T-cell (primary cell): ENCODE results near the gene CBFA2T3. TPM values are rescaled to one million over a fixed set of nuclear protein-coding genes. Genes with fewer than 3 reads are reported as not detected.
"Not testable (repeated sequence)": the region's sequence is repeated elsewhere in the genome, so short reads cannot be mapped to it uniquely, and the experiment has no call there.

ENCODE experiments used
- ATAC-seq, 4 experiments: fragments of 200-7000 bp in 3 of 4; fragments of 150-1000 bp in 1 of 4; cut with Tn5 transposase; replicated peaks in 1 of 4; 1 replicate in 3 of 4; 2 replicates in 1 of 4; pipeline ENCODE4 v1.10.0; 2021; ENCODE audit warnings: moderate library complexity in 3 of 4, mild to moderate bottlenecking in 2 of 4, moderate number of reproducible peaks in 1 of 4
- CTCF ChIA-PET, 2 donors: fragments of 300-600 bp; sonication (Branson Sonifier 250); formaldehyde crosslinking; loops; one replicate each; lab custom pipeline; 2022; ENCODE audit warnings: antibody characterized with exemption in 2 of 2; lab: Charles Lee
- POLR2A ChIA-PET, 2 donors: fragments of 300-600 bp; sonication (Branson Sonifier 250); formaldehyde crosslinking; loops; one replicate each; lab custom pipeline; 2022; ENCODE audit warnings: antibody characterized with exemption in 2 of 2; lab: Charles Lee
- DNase-seq, 35 experiments: peaks; one replicate each; pipeline versions ENCODE4 v3.0.0 to v3.0.0-alpha.2; 2013 to 2023
- H3K27ac ChIP-seq: one replicate; pipeline ENCODE4 v1.5.1; 2013; ENCODE audit warnings: low read length
- H3K27me3 ChIP-seq, 2 experiments: replicated peaks in 1 of 2; 1 replicate in 1 of 2; 2 replicates in 1 of 2; pipeline versions ENCODE4 v1.6.1 to v1.7.0; 2013; ENCODE audit warnings: low read length in 1 of 2, mixed read lengths in 1 of 2; ENCODE audit not compliant: control insufficient read depth in 2 of 2, insufficient read depth in 2 of 2; ENCODE audit errors: extremely low read depth in 1 of 2
- H3K36me3 ChIP-seq, 2 donors: 1 replicate in 1 of 2; 2 replicates in 1 of 2; pipeline versions ENCODE4 v1.6.1 to v1.7.0; 2013; ENCODE audit warnings: low read length in 1 of 2; ENCODE audit not compliant: control insufficient read depth in 2 of 2, insufficient read depth in 1 of 2; ENCODE audit errors: extremely low read depth in 1 of 2
- H3K4me1 ChIP-seq, 2 experiments: 1 replicate in 1 of 2; 2 replicates in 1 of 2; pipeline versions ENCODE4 v1.6.1 to v1.7.0; 2013; ENCODE audit warnings: low read length in 2 of 2, mixed read lengths in 1 of 2; ENCODE audit not compliant: insufficient read depth in 2 of 2, control insufficient read depth in 1 of 2; ENCODE audit errors: extremely low read depth in 1 of 2
- H3K4me3 ChIP-seq, 2 donors: 1 replicate in 1 of 2; 2 replicates in 1 of 2; pipeline versions ENCODE4 v1.5.1 to v1.7.0; 2013; ENCODE audit warnings: mild to moderate bottlenecking in 2 of 2, low read length in 1 of 2, moderate library complexity in 1 of 2; ENCODE audit not compliant: control insufficient read depth in 1 of 2; ENCODE audit errors: extremely low read depth in 1 of 2
- H3K9me3 ChIP-seq: 2 replicates; pipeline ENCODE4 v1.7.0; 2013
- H3K27ac Mint-ChIP-seq, 2 donors: one replicate each; pipeline ENCODE4 v1.8.0; 2020 to 2021; ENCODE audit warnings: mild to moderate bottlenecking in 2 of 2, mixed read lengths in 2 of 2
- H3K27me3 Mint-ChIP-seq, 2 donors: one replicate each; pipeline ENCODE4 v1.8.0; 2021 to 2022; ENCODE audit warnings: mixed read lengths in 2 of 2
- H3K36me3 Mint-ChIP-seq: one replicate; pipeline ENCODE4 v1.8.0; 2021; ENCODE audit warnings: mixed read lengths
- H3K4me1 Mint-ChIP-seq, 3 donors: one replicate each; pipeline ENCODE4 v1.8.0; 2020 to 2022; ENCODE audit warnings: mixed read lengths in 3 of 3, mild to moderate bottlenecking in 1 of 3
- H3K4me3 Mint-ChIP-seq, 3 donors: one replicate each; pipeline ENCODE4 v1.8.0; 2020 to 2022; ENCODE audit warnings: mild to moderate bottlenecking in 3 of 3, mixed read lengths in 3 of 3, moderate library complexity in 3 of 3
- H3K9me3 Mint-ChIP-seq, 3 donors: one replicate each; pipeline ENCODE4 v1.8.0; 2020 to 2022; ENCODE audit warnings: mixed read lengths in 3 of 3
- whole genome bisulfite sequencing: methylation state at CpG from one replicate; pipeline ENCODE4 v1.1.5; 2013; ENCODE audit warnings: missing lambda C conversion rate; ENCODE audit not compliant: insufficient coverage; 5-methylcytosine and 5-hydroxymethylcytosine counted together
- total RNA-seq, 35 experiments: library from RNA in 6 of 35; stranded (reverse) in 6 of 35; fragments of 120-200 nt in 1 of 35; gene quantifications; one replicate each; pipeline versions ENCODE4 v1.2.1 to v1.2.4 and lab custom pipeline; 2013 to 2026

CBFA2T3 gene
- total RNA-seq, 5 donors from 2014 or later (not counting 1 experiment from before 2014, with no cell fraction given): 2.0 to 4.0 (median 2.1) TPM

DNA sequence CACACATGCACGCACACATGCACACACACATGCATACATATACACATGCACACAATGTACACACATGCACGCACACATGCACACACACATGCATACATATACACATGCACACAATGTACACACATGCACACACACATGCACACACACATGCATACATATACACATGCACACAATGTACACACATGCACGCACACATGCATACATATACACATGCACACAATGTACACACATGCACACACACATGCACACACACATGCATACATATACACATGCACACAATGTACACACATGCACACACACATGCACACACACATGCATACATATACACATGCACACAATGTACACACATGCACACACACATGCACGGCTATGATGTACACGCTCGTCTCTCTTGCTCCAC, 82.7 kb downstream of the CBFA2T3 start:
- H3K27me3 ChIP-seq, CTCF ChIA-PET, ATAC-seq, H3K36me3 ChIP-seq, DNase-seq, H3K27me3 Mint-ChIP-seq, H3K9me3 Mint-ChIP-seq, H3K36me3 Mint-ChIP-seq, H3K4me1 Mint-ChIP-seq, H3K4me3 ChIP-seq, H3K4me1 ChIP-seq, H3K9me3 ChIP-seq, H3K4me3 Mint-ChIP-seq, POLR2A ChIA-PET, H3K27ac ChIP-seq, H3K27ac Mint-ChIP-seq: not testable (repeated sequence)
- WGBS: 89% methylated on average over 4 of the region's 6 CpGs

DNA sequence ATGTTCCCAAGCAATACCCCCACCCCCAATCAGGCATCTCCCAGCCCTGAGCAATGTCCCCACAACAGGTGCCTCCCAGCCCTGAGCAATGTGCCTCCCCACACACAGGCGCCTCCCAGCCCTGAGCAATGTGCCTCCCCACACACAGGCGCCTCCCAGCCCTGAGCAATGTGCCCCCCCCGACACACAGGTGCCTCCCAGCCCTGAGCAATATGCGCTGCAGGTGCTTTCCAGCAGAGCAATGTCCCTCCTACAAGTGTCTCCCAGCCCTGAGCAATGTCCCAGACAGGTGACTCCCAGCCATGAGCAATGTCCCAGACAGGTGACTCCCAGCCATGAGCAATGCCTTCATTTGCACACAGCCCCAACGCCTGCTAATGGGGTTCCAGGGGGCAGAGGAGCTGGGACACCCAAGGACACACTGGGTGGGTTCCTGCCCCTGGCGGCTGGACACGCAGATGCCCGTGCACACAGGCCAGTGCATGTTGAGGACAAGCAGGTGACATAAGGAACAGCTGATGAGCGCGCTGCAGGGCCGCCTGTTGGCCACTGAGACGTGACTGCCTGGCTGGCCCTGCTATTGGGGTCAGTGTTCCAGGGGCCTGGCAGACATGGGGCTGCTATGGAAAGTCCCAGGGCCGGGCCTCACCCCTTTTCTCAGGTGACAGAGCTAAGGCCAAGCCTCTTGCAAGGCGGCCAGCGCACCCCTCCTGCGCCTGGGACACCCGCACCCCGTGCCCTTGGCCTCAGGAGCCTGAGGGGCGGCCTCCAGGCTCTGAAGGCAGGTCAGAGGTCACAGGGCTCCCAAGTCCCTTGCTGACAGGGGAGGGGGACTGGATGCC, 83.7 kb downstream of the CBFA2T3 start:
- no peaks in the 10 kb centered on the region for H3K27me3 Mint-ChIP-seq
- POLR2A ChIA-PET: no interaction called here
- H3K27ac Mint-ChIP-seq: no peak overlapping the region
- 90% methylated on average over 13 of the region's 19 CpGs for WGBS
- Histone ChIP-seq H3K27me3 (peaks cover 0 to 9% of the 10 kb centered on the region in 2 experiments), H3K9me3 (no peaks in the 10 kb centered on the region), H3K27ac (no peak overlapping the region), H3K4me3 (no peak overlapping the region), H3K36me3 (no peaks in the 10 kb centered on the region), H3K4me1 (no peaks in the 10 kb centered on the region)
- ATAC-seq: no peak
- DNase-seq: no peak
- no peaks in the 10 kb centered on the region for H3K36me3 Mint-ChIP-seq
- H3K4me1 Mint-ChIP-seq: no peaks in the 10 kb centered on the region
- CTCF ChIA-PET: no interaction called here
- H3K9me3 Mint-ChIP-seq: no peaks in the 10 kb centered on the region
- H3K4me3 Mint-ChIP-seq: no peak overlapping the region

DNA sequence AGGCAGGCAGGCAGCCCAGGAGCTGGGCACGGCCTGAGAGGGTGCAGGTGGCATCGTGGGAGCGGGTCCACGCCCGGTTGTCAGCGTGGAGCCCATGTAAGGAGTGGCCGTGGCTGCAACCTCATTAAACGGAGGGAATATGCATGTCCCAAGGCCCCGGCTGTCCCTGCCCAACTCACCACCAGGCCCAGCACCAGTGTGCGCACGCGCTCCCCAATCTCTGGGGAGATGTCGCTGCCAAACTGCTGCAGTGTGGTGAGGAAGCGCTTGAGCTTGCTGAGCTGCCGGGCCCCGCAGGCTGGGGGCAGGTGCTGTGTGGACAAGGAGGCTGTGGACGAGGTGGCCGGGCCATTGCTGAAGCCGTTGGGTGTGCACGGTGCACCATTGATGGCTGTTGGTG, 84.9 kb downstream of the CBFA2T3 start:
- DNase-seq (no peak), ATAC-seq (no peak)
- no peaks in the 10 kb centered on the region for H3K36me3 ChIP-seq
- CTCF ChIA-PET: no interaction called here
- Mint-ChIP-seq H3K27ac (no peak overlapping the region), H3K4me1 (no peaks in the 10 kb centered on the region), H3K9me3 (no peaks in the 10 kb centered on the region), H3K4me3 (no peak overlapping the region), H3K27me3 (no peaks in the 10 kb centered on the region), H3K36me3 (no peaks in the 10 kb centered on the region)
- peaks cover 0 to 5% of the 10 kb centered on the region in 2 experiments for H3K27me3 ChIP-seq
- POLR2A ChIA-PET: no interaction called here
- H3K9me3 ChIP-seq: no peaks in the 10 kb centered on the region
- WGBS: 92% methylated on average over 13 of the region's 20 CpGs
- H3K4me3 ChIP-seq: no peak overlapping the region
- no peak overlapping the region for H3K27ac ChIP-seq
- no peaks in the 10 kb centered on the region for H3K4me1 ChIP-seq

DNA sequence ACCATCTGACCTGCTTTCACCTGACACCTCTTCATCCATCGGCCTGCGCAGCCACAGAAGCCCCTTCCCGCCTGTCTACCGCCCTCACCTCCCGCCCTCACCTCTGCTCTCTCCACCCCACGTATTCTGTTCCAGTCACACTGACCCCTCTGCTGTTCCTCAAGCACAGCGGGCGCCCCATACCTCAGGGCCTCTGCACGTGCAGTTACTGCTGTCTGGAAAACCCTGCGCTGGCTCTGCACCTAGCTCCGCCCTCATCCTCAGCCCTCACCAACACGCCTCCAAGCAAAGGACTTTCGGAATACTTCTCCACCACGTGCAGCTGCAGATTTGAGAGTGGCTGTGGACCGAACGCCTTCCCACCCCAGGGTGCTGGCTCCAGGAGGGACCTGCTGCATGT, 85.9 kb downstream of the CBFA2T3 start:
- no peaks in the 10 kb centered on the region for H3K36me3 ChIP-seq
- ChIA-PET POLR2A (no interaction called here), CTCF (no interaction called here)
- H3K9me3 ChIP-seq: no peaks in the 10 kb centered on the region
- H3K4me3 Mint-ChIP-seq: no peak overlapping the region
- H3K27me3 ChIP-seq: peaks cover 0 to 5% of the 10 kb centered on the region in 2 experiments
- no peak overlapping the region for H3K4me3 ChIP-seq
- no peak overlapping the region for H3K27ac Mint-ChIP-seq
- ATAC-seq (no peak), DNase-seq (no peak)
- H3K27ac ChIP-seq: no peak overlapping the region
- 90% methylated on average over 16 of the region's 16 CpGs for WGBS
- no peaks in the 10 kb centered on the region for H3K9me3 Mint-ChIP-seq
- H3K4me1 Mint-ChIP-seq: no peaks in the 10 kb centered on the region
- no peaks in the 10 kb centered on the region for H3K36me3 Mint-ChIP-seq
- no peaks in the 10 kb centered on the region for H3K27me3 Mint-ChIP-seq
- H3K4me1 ChIP-seq: no peaks in the 10 kb centered on the region

DNA sequence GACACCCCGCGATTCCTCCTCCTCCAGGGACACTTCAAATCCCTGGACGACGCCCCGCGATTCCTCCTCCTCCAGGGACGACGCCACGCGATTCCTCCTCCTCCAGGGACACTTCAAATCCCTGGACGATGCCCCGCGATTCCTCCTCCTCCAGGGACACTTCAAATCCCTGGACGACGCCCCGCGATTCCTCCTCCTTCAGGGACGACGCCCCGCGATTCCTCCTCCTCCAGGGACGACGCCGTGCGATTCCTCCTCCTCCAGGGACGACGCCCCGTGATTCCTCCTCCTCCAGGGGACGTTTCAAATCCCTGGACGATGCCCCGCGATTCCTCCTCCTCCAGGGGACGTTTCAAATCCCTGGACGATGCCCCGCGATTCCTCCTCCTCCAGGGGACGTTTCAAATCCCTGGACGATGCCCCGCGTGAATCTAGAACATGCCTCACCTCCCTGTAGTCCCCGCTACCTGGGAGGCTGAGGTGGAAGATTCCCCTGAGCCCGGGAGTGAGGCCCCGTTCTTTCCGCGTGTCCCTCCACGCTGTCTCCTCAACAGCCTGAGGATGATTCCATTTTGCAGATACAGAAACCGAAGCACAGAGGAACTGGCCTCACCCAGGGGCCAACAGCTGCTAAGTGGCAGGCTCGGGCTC, 87.2 kb downstream of the CBFA2T3 start:
- ATAC-seq, H3K9me3 ChIP-seq, DNase-seq, H3K27ac Mint-ChIP-seq, H3K9me3 Mint-ChIP-seq, H3K4me3 ChIP-seq, H3K27me3 Mint-ChIP-seq, CTCF ChIA-PET, H3K4me1 ChIP-seq, H3K36me3 ChIP-seq, H3K4me3 Mint-ChIP-seq, H3K27ac ChIP-seq, H3K4me1 Mint-ChIP-seq, H3K36me3 Mint-ChIP-seq, H3K27me3 ChIP-seq: not testable (repeated sequence)
- 92% methylated on average over 24 of the region's 48 CpGs for WGBS
- POLR2A ChIA-PET: interaction anchor here in 1 of 2 donors (0.6 kb wide), 1 partner anchor 656 kb away, joined by 5 read pairs; no protein-coding TSS in a partner anchor

DNA sequence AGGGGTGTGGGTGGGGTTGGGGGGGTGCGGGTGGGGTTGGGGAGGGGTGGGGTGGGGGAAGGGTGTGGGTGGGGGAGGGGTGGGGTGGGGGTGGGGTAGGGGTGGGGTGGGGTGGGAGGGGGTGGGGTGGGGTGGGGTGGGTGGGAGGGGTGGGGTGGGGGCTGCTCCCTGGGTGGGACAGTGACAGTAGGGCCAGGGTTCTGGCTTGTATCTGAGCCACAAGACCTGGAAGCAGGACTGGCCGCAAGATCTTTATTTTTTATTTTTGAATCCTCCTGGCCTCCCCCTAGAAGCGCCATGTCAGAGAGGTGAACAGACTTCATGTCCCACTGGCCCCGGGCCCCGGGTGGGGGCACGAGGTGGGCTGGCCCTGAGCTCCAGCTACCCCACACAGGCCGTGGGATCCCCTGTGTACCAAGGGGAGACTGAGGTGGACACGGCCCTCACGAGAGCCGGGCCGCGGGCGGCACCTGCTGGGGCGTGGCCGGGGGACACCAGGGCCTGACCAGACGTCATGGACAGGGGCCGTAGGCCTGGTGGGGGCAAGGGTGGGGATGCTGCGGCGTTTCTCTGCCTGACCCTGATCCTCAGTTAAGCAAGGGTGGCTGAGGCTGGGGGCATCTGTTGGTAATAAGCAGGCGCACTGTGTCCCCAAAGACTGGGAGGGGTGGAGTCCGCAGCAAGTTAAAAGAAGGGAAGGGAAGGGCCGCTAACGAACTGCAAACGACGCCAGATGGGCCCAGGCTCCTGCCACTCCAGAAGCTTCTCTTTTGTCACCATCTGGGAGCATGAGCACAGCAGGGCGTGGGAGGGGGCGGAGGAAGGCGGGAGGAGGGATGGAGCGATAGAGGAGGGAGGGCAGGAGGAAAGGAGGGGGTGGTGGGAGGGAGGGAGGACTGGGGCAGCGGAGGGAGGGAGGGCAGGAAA, 88.3 kb downstream of the CBFA2T3 start:
- H3K36me3 ChIP-seq: no peaks in the 10 kb centered on the region
- no peaks in the 10 kb centered on the region for H3K4me1 ChIP-seq
- ChIA-PET CTCF (no interaction called here), POLR2A (no interaction called here)
- H3K36me3 Mint-ChIP-seq: no peaks in the 10 kb centered on the region
- no peak overlapping the region for H3K4me3 Mint-ChIP-seq
- no peak overlapping the region for H3K27ac ChIP-seq
- no peaks in the 10 kb centered on the region for H3K9me3 ChIP-seq
- H3K27me3 Mint-ChIP-seq: no peaks in the 10 kb centered on the region
- peaks cover 0 to 5% of the 10 kb centered on the region in 2 experiments for H3K27me3 ChIP-seq
- no peak overlapping the region for H3K27ac Mint-ChIP-seq
- DNase-seq (no peak), ATAC-seq (no peak)
- H3K4me3 ChIP-seq: no peak overlapping the region
- no peaks in the 10 kb centered on the region for H3K9me3 Mint-ChIP-seq
- 89% methylated on average over 21 of the region's 30 CpGs for WGBS
- H3K4me1 Mint-ChIP-seq: no peaks in the 10 kb centered on the region
